Glutamatergic neuron (in vitro differentiated cells): ENCODE results near the gene MAP6D1. TPM values are rescaled to one million over a fixed set of nuclear protein-coding genes. Genes with fewer than 3 reads are reported as not detected.
A peak's percentile ranks its signal among the peaks of the same experiment; 100 is the strongest.

Experiments
- DNase-seq: peaks from one replicate; pipeline ENCODE4 v3.0.0; 2022
- H3K27ac Mint-ChIP-seq: one replicate; pipeline ENCODE4 v1.8.0; 2020; ENCODE audit warnings: mild to moderate bottlenecking, mixed read lengths, inconsistent platforms; ENCODE audit not compliant: unreplicated experiment
- H3K27me3 Mint-ChIP-seq: one replicate; pipeline ENCODE4 v1.8.0; 2020; ENCODE audit warnings: mild to moderate bottlenecking, moderate library complexity, mixed read lengths, inconsistent platforms; ENCODE audit not compliant: unreplicated experiment
- H3K36me3 Mint-ChIP-seq: one replicate; pipeline ENCODE4 v1.8.0; 2020; ENCODE audit warnings: mild to moderate bottlenecking, mixed read lengths, inconsistent platforms; ENCODE audit not compliant: unreplicated experiment
- H3K4me1 Mint-ChIP-seq: one replicate; pipeline ENCODE4 v1.8.0; 2020; ENCODE audit warnings: mild to moderate bottlenecking, low read depth, mixed read lengths, inconsistent platforms; ENCODE audit not compliant: unreplicated experiment
- H3K4me3 Mint-ChIP-seq: one replicate; pipeline ENCODE4 v1.8.0; 2020; ENCODE audit warnings: mild to moderate bottlenecking, mixed read lengths, inconsistent platforms; ENCODE audit not compliant: unreplicated experiment
- H3K9me3 Mint-ChIP-seq: one replicate; pipeline ENCODE4 v1.8.0; 2020; ENCODE audit warnings: mild to moderate bottlenecking, moderate library complexity, mixed read lengths, inconsistent platforms; ENCODE audit not compliant: unreplicated experiment
- long read RNA-seq: library from polyadenylated mRNA; unstranded; transcript quantifications from one replicate; pipeline ENCODE4 v2.0.0, GENCODE V29; 2020; ENCODE audit not compliant: unreplicated experiment
- total RNA-seq: library from RNA; stranded (reverse); fragmentation: NEBNext Ultra II Directional; extraction: Animal tissue kit (Norgen Biotek cat#: 25700); gene quantifications from one replicate; pipeline ENCODE4 v1.2.1, GENCODE V29; 2021; ENCODE audit not compliant: unreplicated experiment
- TF ChIP-seq, protein P1 (sequence below): fragments of 200-600 bp; sonication (generic); IDR thresholded peaks from one replicate; pipeline ENCODE4 v1.5.0; 2021; ENCODE audit not compliant: partially characterized antibody, unreplicated experiment

MAP6D1 gene
- total RNA-seq: 10.2 TPM
- long read RNA-seq, transcript MAP6D1-201 (3 exons, 2,111 nt): major isoform, 13 of 15 reads
- long read RNA-seq, partial matches to known transcripts: 0 of 15 reads
- long read RNA-seq, other reads (novel, unspliced or antisense): 1 of 15 reads

DNA sequence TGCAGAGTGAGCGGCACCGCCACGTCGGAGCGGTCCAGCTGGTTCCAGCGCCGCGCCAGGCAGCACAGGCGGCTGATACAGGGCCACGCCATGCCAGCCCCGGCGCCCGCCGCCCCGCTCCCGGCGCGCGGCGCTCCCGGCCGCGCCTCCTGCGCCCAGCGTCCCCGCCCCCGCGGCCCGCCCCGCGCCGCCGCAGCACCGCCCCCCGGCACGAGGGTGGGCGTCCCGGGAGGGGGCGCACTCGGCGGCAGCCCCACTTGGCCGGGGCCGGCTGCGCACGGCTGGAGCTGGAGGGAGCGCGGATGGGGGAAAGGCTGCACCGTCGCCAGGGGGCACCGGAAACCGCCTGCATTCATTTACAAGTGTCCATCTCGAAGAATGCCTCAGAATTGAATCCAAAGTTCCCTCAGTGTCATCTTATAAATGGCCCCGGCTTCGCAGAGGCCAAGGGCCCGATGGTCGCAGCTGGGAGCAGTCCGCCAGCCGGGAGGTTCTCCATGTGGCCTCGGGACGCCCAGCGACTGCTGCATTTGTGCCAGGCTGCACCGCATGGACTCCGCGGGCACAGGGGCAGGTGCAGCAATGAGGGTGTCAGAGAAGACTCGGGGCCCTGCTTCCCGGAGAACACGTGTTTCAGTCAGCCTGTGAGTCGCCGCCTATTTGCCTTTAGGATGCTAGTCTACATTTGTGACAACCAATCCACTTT, at the start of gene MAP6D1:
Gene MAP6D1, minus strand, starts transcription at position 122 of the 706 bp plus-strand sequence. Its CDS starts 30 bp downstream, at position 92.
- peak; percentile 82 for DNase-seq
- H3K9me3 Mint-ChIP-seq: peaks cover 22% of the 10 kb centered on the region
- H3K27ac Mint-ChIP-seq: peak within 1 kb of the TSS; percentile 70

GRCh38 chr3:183873914-183874313, 48.5 kb upstream of the MAP6D1 start:
- peaks cover 4% of the 10 kb centered on the region for H3K36me3 Mint-ChIP-seq
- peaks cover 2% of the 10 kb centered on the region for H3K27me3 Mint-ChIP-seq
- no peaks in the 10 kb centered on the region for H3K9me3 Mint-ChIP-seq
- no peak overlapping the region for H3K4me3 Mint-ChIP-seq
- no peak for DNase-seq
- TF ChIP-seq, protein P1, sequence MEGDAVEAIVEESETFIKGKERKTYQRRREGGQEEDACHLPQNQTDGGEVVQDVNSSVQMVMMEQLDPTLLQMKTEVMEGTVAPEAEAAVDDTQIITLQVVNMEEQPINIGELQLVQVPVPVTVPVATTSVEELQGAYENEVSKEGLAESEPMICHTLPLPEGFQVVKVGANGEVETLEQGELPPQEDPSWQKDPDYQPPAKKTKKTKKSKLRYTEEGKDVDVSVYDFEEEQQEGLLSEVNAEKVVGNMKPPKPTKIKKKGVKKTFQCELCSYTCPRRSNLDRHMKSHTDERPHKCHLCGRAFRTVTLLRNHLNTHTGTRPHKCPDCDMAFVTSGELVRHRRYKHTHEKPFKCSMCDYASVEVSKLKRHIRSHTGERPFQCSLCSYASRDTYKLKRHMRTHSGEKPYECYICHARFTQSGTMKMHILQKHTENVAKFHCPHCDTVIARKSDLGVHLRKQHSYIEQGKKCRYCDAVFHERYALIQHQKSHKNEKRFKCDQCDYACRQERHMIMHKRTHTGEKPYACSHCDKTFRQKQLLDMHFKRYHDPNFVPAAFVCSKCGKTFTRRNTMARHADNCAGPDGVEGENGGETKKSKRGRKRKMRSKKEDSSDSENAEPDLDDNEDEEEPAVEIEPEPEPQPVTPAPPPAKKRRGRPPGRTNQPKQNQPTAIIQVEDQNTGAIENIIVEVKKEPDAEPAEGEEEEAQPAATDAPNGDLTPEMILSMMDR: no peak
- H3K4me1 Mint-ChIP-seq: no peaks in the 10 kb centered on the region
- H3K27ac Mint-ChIP-seq: no peak overlapping the region

More for the DNA sequence above, at the start of gene MAP6D1:
- Mint-ChIP-seq H3K4me3 (peak within 1 kb of the TSS; percentile 87), H3K4me1 (peaks cover 52% of the 10 kb centered on the region), H3K27me3 (peaks cover 18% of the 10 kb centered on the region), H3K36me3 (peaks cover 4% of the 10 kb centered on the region)
- TF ChIP-seq, protein P1: peak; percentile 24

- H3K4me1 Mint-ChIP-seq: no peaks in the 10 kb centered on the region
- DNase-seq: no peak
- no peak overlapping the region for H3K27ac Mint-ChIP-seq
- no peaks in the 10 kb centered on the region for H3K9me3 Mint-ChIP-seq
- H3K27me3 Mint-ChIP-seq: no peaks in the 10 kb centered on the region
- peaks cover 1% of the 10 kb centered on the region for H3K36me3 Mint-ChIP-seq
- TF ChIP-seq, protein P1: no peak
- no peak overlapping the region for H3K4me3 Mint-ChIP-seq
Observed at GRCh38 chr3:183871541-183871940, 46.2 kb upstream of the MAP6D1 start.

DNA sequence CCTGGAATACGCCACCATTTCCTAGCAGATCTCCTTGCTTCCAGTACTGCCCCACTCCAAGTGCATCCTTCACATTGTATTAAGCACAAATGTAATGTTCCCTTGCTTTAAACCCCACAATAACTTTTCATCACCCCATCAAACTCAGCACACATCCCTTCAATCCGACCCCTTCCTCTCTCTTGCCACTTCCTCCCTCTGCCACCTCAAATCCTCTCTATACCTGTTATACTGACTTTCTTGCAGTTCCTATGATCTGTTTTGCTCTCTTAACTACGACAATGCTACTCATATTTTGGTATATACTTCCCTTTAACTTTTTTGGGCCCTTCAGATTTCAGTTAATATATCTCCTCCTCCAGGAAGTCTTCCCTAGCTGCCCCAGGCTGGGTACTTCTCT, 45.2 kb upstream of the MAP6D1 start:
- no peak overlapping the region for H3K4me3 Mint-ChIP-seq
- no peak overlapping the region for H3K27ac Mint-ChIP-seq
- no peaks in the 10 kb centered on the region for H3K27me3 Mint-ChIP-seq
- H3K9me3 Mint-ChIP-seq: no peaks in the 10 kb centered on the region
- TF ChIP-seq, protein P1: no peak
- no peaks in the 10 kb centered on the region for H3K4me1 Mint-ChIP-seq
- DNase-seq: no peak
- H3K36me3 Mint-ChIP-seq: no peaks in the 10 kb centered on the region

- Mint-ChIP-seq H3K9me3 (no peaks in the 10 kb centered on the region), H3K27ac (no peak overlapping the region), H3K4me3 (no peak overlapping the region), H3K27me3 (no peaks in the 10 kb centered on the region), H3K36me3 (no peaks in the 10 kb centered on the region), H3K4me1 (no peaks in the 10 kb centered on the region)
- no peak for DNase-seq
- TF ChIP-seq, protein P1: no peak
Observed at GRCh38 chr3:183868796-183869195, 43.4 kb upstream of the MAP6D1 start.
